HL-60/S4 (cell line): ENCODE results near the gene GORASP1.

Experiments
- in situ Hi-C: fragments of 300-500 bp; cut with MboI; formaldehyde crosslinking; loops from 2 replicates; pipeline ENCODE4 v1.14.3; 2022; ENCODE audit warnings: low sequenced_read_pairs

Gene GORASP1

DNA sequence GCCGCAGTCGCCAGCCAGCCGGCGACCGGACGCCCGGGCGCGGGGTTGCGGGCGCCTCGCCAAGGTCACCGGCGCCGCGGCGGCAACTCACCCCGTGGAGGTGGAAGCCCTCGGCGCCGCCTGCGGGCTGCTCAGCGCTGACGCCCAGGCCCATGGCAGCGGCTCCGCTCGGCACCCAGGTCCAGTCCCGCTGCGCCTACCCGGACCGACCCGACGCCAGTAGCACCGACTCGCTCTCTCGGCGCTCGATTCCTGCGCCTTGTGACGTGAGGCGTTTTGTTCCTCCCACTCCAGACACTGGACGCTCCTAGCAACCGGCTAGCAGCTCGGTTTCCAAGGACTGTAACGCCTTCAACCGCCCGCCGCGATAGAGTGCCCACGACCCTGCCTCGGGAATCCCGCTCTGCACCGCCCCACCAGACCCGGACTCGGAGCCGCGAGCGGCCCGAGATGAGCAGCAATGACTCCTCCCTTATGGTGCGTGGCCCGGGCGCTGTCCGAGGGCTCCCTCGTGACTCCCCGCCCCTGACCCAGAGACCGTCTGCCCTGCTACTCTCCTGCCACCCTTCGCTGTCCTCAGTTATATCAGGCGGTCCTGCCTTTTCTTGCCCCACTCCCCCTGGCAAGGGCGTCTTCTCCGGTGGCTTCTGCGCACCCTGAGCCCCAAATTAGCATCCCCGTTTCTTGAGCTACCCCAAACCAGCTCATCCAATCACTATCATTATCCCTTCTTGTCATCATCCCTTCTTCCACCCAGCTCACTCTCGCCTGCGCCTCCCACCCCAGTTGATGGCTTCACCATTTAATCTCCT is at the start of gene GORASP1, which contains the start of gene TTC21A:
TSS of gene GORASP1 (minus strand) at position 240 of the 812 bp plus-strand sequence. CDS start at position 154, 86 bp downstream.
TSS of gene TTC21A (plus strand) at position 293 of the 812 bp plus-strand sequence. CDS start at position 451, 158 bp downstream.
- in situ Hi-C loops = no loop called here

DNA sequence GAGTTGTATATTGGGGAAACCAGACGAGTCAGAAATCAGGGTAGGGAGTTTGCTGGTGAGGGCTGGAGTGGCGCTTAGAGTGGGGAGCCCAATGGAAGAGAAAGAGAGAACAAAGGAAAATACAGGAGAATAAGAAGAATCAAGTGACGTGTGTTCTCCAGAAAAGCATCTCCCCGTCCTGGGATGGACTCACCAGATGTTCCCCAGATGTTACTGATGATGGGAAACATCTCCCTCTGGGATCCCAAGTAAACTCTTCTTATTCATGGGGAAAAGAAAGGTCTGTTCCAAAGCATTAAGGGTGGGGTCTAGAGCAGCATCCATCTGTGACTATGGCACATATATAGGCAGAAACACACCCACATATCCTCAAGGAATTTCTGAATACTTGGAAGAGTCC is 49.0 kb upstream of the GORASP1 start:
- in situ Hi-C loops = no loop called here

DNA sequence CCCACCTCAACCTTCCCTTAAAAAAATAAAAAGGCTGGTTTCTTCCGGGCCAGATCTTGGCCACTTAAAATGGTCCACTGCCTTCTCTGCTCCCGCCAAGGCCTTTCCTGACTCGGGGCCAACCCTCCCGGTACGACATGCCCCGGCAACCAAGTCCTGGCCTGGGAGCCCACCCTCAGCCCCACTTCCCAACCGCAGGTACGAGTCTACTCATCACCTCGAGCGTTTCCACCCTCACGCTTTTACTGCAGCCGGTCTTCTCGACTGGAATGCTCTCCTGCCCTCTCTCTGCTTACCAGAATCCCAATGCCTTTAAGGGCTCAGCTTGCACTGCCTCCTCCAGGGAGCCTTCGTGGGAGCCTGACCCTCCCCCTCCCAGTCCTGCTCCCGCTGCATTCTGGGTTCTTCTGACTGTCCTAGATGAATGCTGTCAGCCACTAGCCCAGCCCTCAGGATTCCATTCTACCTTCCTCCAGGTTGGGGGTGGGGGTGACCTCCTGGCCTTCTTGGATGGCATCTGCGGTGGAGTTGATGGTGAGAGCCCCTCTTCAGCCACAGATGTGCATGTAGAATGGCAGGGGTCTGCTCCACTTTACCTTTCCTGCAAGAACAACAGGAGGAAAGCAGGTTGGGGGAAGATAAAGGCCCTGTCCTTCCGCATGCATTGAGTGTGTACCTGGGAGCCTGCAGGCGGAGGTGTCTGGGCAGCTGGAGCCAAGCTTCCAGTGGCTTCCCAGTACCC is 47.0 kb upstream of the GORASP1 start:
- in situ Hi-C loops = no loop called here

GRCh38 chr3:39153977-39154279 is 46.5 kb upstream of the GORASP1 start:
- in situ Hi-C loops = no loop called here

DNA sequence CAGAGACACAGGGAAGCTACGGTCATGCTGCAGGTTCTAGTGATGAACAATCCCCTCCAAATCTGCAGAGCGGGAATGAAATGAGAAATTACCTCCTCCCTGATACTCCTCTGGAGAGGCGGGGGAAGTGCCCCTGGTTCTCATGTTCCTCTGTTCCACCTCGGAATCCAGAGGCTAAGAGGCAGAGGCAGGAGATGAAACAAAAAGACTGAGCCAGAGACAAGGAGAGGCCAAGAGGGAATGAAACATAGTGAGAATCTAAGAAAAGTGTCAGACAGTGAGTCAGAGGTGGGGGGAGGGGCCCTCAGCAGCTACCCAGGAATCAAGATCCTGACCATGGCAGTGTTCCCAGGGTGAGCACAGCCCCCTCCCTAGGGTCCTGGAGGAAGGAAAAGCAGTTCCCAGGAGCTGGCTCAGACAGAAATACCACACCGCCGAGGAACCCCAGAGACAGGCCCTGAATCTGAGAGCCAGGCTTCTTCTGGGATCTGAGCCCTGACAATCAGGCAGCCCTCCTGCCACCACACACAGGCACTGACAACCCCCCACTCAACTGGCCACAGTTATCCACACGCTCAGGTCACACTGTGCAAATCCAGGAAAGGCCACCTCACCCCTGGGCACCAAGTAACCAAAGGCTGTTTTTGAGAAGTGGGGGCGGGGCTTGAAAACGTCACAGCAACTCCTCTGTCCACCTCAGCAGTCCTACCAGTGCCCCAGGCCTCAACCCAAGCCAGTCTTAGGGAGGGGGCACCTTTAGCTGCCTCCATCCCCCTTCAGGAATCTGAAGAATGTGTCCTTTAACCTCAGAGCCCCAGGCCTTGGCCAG is 43.6 kb upstream of the GORASP1 start:
- in situ Hi-C loops = no loop called here

GRCh38 chr3:39150148-39150802 is 42.8 kb upstream of the GORASP1 start:
- in situ Hi-C loops = no loop called here

GRCh38 chr3:39149498-39150147 is 42.2 kb upstream of the GORASP1 start:
- in situ Hi-C loops = no loop called here

GRCh38 chr3:39149059-39149455 is 41.6 kb upstream of the GORASP1 start:
- in situ Hi-C loops = no loop called here

DNA sequence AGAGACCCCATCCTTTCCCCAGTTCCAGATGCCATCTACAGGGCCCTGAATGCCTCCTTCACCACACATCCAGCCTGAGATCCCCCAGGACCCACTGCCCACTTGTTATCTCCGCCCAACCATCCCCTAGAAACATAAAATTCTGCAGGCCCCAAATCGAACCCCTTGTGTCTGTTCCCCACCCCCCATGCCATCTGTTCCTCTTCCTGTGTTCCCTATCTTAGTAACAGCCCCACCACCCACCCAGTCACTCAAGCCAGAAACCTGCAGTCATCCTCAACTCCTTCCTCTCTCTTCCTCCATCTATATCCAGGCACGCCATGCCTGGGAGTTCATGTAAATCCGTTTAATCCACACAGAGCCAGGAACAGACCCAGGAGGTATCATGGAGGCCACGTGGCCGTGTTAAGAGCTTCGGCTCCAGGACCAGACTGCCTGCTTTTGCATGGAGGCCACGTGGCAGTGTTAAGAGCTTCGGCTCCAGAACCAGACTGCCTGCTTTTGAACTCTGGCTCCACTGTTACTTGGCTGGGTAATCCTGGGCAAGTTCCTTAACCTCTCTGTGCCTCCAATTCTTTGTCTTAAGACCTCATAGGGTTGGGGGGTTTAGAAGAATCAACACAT is 41.1 kb upstream of the GORASP1 start:
- in situ Hi-C loops = no loop called here

GRCh38 chr3:39147711-39148434 is 40.4 kb upstream of the GORASP1 start:
- in situ Hi-C loops = no loop called here

DNA sequence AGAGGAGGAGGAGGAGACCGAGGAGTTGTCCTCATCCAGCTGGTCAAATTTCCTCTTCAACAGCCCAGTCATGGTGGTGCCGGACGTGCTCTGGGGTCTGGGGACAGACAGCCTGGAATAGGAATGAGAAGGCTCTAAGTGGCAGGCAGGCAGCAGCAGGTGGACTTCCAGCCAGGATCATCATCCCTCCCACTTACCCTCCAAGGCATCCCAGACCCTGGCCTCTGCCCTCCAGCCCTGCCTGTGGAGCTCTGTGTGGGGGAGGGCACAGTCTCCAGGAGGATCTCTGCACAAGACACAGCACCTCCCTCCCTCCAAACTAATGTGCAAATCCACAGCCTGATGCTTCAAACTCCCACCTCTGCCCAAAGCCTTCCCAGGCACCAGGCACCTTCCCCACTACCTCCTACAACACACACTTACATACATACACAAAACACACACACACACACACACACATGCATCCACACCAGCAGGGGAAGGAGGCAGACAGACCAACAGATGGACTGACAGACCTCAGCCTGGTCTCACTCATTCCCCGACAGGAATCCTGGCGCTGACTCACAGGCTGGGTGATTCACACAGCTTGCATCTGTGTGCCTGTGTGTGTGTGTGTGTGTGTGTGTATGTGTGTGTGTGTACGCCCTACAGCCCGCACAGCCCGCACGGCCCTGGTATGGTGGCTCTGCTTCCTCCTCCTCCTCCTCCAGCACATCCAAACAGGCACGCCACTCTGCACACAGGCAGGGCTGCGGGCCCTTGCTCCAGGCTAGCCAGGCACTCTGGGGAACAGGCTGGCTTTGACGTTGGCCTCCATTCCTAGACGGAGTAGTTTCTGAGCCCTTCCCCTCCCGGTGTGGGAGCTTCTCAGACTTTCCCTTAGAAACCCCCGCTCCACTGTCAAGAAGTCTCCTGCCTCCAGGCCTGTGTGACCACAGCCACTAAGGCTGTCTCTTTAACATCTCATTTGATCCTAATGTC is 39.5 kb upstream of the GORASP1 start:
- in situ Hi-C loops = no loop called here

DNA sequence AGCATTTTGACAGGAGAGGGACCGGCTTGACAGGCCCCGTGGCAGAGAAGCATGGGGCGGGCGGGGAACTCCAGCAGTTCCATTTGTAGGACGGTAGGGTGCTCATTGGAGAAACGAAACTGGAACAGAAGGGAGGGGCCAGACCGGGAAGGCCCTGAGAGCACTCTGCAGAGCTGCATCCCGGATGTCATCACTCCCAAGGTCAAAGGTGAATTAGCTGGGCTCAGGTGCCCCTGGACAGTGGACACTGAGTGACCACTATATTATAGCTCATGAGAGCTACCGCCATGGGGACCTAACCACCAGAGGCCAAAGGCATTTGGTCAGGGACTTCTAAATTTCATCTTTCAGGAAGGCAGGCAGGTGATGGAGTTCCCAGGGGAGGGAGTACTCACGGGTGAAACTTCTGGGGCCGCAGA is 38.7 kb upstream of the GORASP1 start:
- in situ Hi-C loops = no loop called here

- in situ Hi-C loops = no loop called here
These were observed 37.4 kb upstream of the GORASP1 start for GRCh38 chr3:39144748-39145380.

GRCh38 chr3:39144095-39144747 is 36.8 kb upstream of the GORASP1 start:
- in situ Hi-C loops = no loop called here

- in situ Hi-C loops = no loop called here
These were observed 35.8 kb upstream of the GORASP1 start for GRCh38 chr3:39143051-39143885.

- in situ Hi-C loops = no loop called here
These were observed 34.6 kb upstream of the GORASP1 start for GRCh38 chr3:39142067-39142466.
